HG03469 (cell line): Measurements from ENCODE around the gene HOXC13.

Source experiments
- ATAC-seq: cut with Tn5 transposase; IDR thresholded peaks from one replicate; pipeline ENCODE4 v1.9.1; 2021; ENCODE audit warnings: mild to moderate bottlenecking, moderate library complexity, moderate number of reproducible peaks; ENCODE audit not compliant: unreplicated experiment

Gene HOXC13

GRCh38 chr12:53953831-53954693 is 15.4 kb downstream of the HOXC13 start:
- no peak for ATAC-seq

GRCh38 chr12:53954694-53955035 is 16.0 kb downstream of the HOXC13 start, which contains the start of gene HOXC12:
Gene HOXC12 (plus strand): TSS chr12:53954903. CDS start chr12:53954930, 27 bp downstream.
- ATAC-seq = no peak

DNA sequence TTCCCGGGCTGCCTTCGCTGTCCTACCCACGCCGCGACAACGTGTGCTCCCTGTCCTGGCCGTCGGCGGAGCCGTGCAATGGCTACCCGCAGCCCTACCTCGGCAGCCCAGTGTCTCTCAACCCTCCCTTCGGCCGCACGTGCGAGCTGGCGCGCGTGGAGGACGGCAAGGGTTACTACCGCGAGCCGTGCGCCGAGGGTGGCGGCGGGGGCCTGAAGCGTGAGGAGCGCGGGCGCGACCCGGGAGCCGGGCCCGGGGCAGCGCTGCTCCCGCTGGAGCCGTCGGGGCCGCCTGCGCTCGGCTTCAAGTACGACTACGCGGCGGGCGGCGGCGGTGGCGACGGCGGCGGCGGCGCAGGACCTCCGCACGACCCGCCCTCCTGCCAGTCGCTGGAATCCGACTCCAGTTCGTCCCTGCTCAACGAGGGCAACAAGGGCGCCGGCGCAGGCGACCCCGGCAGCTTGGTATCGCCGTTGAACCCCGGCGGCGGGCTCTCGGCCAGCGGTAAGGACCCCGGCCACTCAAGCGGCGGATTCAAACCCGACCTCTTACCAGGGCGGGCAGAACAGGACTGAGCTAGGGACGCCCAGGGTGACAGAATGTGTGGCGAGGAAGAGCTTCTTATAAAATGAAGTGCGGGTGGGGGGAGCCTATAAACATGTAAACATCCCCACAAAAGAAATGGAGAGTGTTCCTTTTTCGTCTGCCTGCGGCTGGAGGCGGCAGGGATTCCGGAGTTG is 16.6 kb downstream of the HOXC13 start:
- no peak for ATAC-seq

GRCh38 chr12:53955776-53956250 is 17.2 kb downstream of the HOXC13 start:
- no peak for ATAC-seq

GRCh38 chr12:53956251-53956887 is 17.7 kb downstream of the HOXC13 start:
- no peak for ATAC-seq

DNA sequence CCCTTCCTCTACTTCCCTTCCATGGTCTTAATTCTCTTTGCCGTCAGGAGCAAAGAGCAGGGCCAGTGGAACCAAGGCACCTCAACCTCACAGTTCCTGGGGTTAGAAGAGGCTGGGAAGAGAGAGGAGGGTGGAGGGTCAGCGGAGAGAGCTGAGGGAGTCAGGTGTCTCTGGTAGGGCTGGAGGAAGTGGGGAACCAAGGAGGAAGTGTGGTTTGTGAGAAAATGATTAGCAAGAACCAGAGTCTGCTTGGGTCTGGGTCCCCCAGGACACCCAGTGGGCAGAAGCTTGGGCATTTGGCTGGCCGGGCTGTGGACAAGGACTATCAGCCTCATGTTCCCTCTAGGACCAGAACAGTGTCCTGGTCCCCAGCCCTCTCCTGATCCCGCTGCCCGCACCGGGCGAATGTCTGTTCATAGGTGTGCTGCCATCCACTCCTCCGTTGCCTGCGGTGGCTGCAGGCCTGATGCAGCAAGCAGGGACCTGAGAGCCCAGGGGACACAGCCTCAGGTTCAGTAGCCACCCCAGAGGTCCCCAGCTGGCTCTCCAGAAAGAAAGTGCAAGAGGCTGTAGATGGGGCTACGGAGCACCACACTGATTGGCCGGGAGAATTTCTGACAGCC is 18.4 kb downstream of the HOXC13 start:
- no peak for ATAC-seq

GRCh38 chr12:53958128-53958527 is 19.5 kb downstream of the HOXC13 start:
- no peak for ATAC-seq

- no peak for ATAC-seq
Measured at GRCh38 chr12:53959314-53959713, 20.7 kb downstream of the HOXC13 start.

DNA sequence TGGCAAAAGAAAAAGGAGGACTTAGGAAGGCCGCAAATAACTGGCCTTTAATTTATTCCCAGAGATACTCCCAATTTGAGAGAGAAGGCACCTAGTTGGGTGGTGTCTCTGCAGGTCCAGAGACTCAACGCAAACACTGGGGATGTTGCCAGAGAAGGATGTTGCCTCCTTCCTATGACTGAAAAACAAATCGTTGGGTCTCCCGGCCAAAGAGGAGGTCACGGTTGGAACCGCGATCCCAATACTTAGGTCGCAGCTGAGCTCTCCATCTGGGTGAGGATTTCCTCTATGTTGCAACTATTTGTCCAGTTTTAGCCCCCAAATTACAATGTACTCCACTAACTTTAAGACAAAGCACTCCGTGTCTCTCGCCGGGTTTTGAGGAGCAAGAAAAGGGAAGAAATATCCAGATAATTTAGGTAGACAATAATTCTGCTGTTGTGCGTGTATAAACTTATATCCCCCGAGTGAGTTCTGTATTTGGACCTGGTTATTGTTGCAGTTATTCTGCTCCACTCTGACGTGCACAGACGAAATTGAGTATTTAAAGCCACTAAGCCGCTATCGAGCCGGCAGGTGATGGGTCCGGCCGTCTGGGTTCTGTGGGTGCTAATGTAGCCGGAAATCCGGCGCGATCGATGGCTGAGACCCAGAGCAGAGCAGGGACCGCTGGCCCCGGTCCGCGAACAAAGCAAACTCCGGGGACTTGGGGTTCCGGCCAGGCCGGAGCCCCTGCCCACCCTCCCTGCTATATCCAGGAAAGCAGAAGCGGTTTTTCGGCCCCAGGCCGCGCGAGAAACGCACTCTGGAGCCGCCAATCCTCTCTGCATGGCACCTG is 21.8 kb downstream of the HOXC13 start:
- ATAC-seq = no peak

- no peak for ATAC-seq
Measured at GRCh38 chr12:53961025-53961761, 22.6 kb downstream of the HOXC13 start.

DNA sequence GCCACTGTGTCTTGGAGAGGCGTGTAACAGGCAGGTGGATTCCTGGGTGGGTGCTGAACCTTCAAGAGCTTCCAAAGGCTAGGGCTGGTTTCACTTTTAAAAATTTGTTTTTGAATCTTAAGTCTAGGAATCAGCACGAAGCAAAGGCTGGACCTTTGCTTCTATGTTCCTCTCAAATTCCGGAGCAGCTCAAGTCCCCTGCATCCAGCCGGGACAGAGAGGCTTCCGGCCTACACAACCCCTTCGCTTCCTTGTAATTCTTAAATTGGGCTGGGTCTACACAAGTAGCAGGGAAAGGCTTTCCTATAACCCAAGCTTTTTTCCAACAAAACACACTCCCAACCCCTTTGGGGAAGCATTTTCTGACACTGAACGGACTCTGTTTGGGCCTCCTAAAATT is 24.4 kb downstream of the HOXC13 start:
- ATAC-seq = no peak

DNA sequence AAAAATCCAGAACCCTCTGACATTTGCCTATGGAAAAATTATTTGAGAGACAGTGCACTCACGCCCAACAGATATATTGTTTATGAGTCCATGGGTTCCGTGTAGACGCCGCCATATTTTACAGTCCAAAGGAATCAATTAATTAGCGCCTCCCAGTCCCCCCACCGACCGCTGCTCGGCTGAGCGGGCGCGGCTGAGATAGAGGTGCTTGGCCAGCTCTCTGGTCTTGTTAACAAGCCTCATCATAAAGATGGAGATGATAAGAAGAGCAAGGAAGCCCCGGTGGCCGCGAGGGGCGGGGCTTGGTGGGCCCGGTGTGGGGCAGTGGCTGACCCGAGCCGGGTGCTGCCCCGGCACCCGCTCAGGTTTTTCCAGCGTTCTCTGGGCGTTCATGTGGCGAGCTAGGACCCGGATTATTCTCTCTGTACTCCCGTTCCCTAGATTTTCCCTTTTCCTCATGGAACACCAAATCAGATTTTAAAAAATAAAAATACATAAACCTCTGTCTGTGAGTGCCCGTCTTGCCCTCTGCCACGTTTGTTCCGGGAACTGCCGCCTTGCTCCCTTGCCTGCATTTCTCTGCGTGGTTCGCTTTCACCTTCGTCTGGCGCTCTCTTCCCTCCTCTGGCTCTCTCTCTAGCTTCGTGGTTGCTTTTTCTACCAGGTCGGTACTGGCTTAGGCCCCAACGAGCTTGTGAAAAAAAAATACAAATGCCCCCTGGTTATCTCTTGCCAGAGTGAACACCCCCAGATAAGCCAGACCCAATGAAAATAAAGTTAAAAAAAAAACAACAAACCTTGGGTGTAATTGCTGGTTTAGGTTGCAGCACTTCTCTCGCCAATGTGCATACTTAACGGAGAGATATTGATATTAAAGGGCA is 25.0 kb downstream of the HOXC13 start:
- no peak for ATAC-seq

GRCh38 chr12:53964315-53964713 is 25.7 kb downstream of the HOXC13 start:
- ATAC-seq = no peak

DNA sequence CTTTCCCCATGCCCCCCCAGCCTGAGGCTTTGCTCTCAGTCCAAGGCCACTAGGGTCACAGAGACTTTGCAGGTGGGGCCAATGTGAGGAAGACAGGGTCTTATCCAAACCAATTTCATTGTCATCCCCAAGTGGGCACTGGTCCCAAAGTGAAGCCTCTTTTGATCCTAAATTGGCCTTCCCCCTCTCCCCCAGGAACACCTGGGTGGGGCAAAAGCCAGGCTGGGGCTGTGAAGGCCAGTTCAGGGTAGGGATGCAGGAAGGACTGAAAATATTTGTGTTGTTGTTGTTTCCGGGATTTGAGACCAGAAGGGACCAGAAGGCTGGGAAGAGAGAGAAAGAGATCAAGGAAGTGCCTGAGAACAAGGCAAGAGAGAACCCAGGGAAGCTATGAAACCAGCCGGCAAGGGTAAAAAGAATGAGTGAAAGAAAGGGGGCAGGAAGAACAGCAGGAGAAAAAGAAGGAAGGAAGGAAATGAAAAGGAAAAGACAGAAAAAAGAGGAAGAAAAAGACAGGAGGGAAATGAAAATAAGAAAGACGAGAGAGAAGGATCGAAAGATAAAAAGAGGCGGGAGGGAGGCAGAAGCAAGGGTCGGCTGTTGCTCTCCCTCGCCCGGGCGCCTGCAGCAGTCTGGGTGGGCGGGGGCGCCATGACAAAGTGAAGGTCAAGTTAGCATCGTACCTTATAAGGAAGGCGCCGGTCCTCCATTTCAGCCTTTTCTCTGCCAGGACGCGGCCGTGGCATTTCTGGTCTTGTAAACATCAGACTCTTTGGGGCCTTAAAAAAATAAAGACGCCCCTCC is 26.9 kb downstream of the HOXC13 start:
- no peak for ATAC-seq

GRCh38 chr12:53966085-53966384 is 27.4 kb downstream of the HOXC13 start:
- no peak for ATAC-seq

DNA sequence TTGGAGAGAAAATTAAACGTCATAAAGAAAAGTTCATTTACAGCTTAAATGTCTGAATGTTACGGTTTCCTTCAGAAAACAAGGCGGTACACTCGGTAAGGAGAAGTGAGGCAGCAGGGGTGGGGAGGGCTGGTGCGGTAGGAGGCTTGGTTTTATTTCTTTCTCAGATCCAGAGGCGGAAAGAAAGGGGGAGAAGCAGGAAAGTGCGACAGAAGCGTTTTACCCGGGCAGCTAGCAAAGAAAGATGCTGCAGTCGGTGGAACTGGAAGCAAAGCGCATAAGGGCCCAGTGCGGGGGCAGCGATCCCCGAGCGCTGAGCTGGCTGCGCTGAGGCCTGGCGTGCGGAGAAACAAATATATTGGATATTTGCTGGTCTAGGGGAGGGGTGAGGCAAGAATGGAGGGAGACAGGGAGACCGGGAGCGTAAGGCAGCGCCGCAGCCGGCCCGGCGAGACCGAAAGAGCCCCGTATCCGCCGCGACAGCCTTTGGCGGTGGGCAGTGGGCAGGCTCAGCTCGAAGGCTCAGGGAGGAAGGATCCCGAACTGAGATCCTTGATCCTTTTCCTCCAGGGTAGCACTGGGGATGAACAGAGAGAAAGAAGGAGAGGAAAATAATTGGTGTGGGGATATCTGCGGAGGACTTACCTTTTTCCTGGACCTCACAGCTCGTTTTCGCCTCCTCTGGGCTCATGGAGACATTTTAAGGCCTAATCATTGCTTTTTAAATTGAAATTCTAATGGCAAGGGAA is 27.9 kb downstream of the HOXC13 start:
- no peak for ATAC-seq

DNA sequence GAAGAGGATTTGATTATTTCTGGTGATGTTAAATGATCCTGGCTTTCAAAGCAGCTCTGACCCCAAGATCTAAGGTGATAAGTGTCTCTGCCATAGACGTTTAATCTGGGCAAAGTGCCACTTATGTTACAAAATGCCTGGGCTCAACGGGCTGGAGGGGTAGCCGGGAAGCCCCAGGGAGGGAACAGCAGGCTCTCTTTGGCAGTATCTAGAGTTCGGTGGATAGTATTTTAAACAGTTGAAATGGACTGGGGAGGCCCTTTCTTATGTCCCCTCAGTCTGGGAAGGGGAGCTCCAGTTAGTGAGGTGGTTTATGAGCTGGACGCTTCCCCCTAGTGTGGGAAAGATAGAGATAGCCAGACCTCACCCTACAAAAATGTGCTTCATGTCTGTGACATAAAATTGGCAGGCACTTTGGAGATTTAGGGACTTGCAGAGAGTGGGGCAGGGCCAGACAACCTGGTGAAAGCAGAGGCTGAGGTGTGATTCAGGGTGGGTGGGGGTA is 28.8 kb downstream of the HOXC13 start:
- no peak for ATAC-seq
